Psoas muscle (tissue), 8 donors: ENCODE data around the gene FOXN3. TPM values are rescaled to one million over a fixed set of nuclear protein-coding genes. Genes with fewer than 3 reads are reported as not detected.

Experiments used
- ATAC-seq, 4 donors: fragments of 200-7000 bp; cut with Tn5 transposase; one replicate each; pipeline ENCODE4 v1.9.1; 2020; ENCODE audit warnings: moderate library complexity in 3 of 4, mild to moderate bottlenecking in 2 of 4
- DNase-seq, 2 donors: peaks; one replicate each; pipeline ENCODE4 v3.0.0-alpha.2; 2020
- H3K27ac ChIP-seq: fragments of 200-600 bp; one replicate; pipeline ENCODE4 v1.8.0; 2022
- H3K27me3 ChIP-seq, 3 donors: fragments of 200-600 bp in 1 of 3; one replicate each; pipeline versions ENCODE4 v1.6.1 to v1.8.0; 2013 to 2022; ENCODE audit warnings: low read length in 2 of 3, mild to moderate bottlenecking in 2 of 3, moderate library complexity in 1 of 3; ENCODE audit not compliant: insufficient read depth in 3 of 3
- H3K36me3 ChIP-seq, 2 donors: fragments of 200-600 bp in 1 of 2; one replicate each; pipeline versions ENCODE4 v1.6.1 to v1.8.0; 2013 to 2022; ENCODE audit warnings: low read depth in 1 of 2, mild to moderate bottlenecking in 1 of 2, moderate library complexity in 1 of 2; ENCODE audit not compliant: insufficient read depth in 1 of 2
- H3K4me1 ChIP-seq: fragments of 200-600 bp; one replicate; pipeline ENCODE4 v1.8.0; 2022
- H3K4me3 ChIP-seq: fragments of 200-600 bp; one replicate; pipeline ENCODE4 v1.8.0; 2022; ENCODE audit warnings: mild to moderate bottlenecking
- H3K9me3 ChIP-seq: fragments of 200-600 bp; one replicate; pipeline ENCODE4 v1.8.0; 2022
- CTCF ChIP-seq: fragments of 200-600 bp; IDR thresholded peaks from one replicate; pipeline ENCODE4 v1.8.0; 2022; ENCODE audit warnings: antibody characterized with exemption
- WGBS, 3 donors: extraction: QIAGEN DNeasy Blood & Tissue Kit; methylation state at CpG; one replicate each; pipeline versions ENCODE4 v1.1.6 to v1.1.7; 2013; 5-methylcytosine and 5-hydroxymethylcytosine counted together
- intact Hi-C, 2 donors: fragments of 100-400 bp; cut with DNase I; formaldehyde crosslinking; loops; one replicate each; pipeline versions ENCODE4 v1.11.0 to v1.14.2; 2022
- polyA plus RNA-seq, 3 donors: library from polyadenylated mRNA; stranded (reverse); fragments of 200-250 nt; gene quantifications; one replicate each; pipeline ENCODE4 v1.2.3, GENCODE V29; 2013
- total RNA-seq, 4 donors: library from RNA; stranded (reverse); fragmentation: NEBNext Ultra II Directional in 2 of 4; extraction: Animal tissue kit (Norgen Biotek cat#: 25700) in 2 of 4; gene quantifications; one replicate each; pipeline versions ENCODE4 v1.2.1 to v1.2.4, GENCODE V29; 2021 to 2023
- donor health status: healthy with polysubstance abuse.
- donor health status: DM: no; HTN: no; CAD: no; lungs with moderate emphysema.
- donor health status: Bipolar disorder and iron deficiency.
- donor health status: healthy.
- donor health status: DM: yes; HTN: yes; CAD: no.
- donor health status: DM: no; HTN: no; CAD: no.
- donor health status: DM: no; HTN: no; CAD: no.
- donor health status: DM: yes; HTN: yes; CAD: no.

Gene FOXN3
- total and polyA plus RNA-seq, 7 donors: 10.1 to 123 (median 73.6) TPM

- peaks cover 19% of the 10 kb centered on the region for H3K4me1 ChIP-seq
- ATAC-seq (no peak), DNase-seq (no peak)
- no peak overlapping the region for H3K27ac ChIP-seq
- no peaks in the 10 kb centered on the region for H3K27me3 ChIP-seq
- H3K9me3 ChIP-seq: no peaks in the 10 kb centered on the region
- intact Hi-C loops: no loop called here
- H3K4me3 ChIP-seq: no peak overlapping the region
- 83 to 93% (median 89%) methylated on average over 5 of the region's 5 CpGs for WGBS, 3 donors
- no peak for TF ChIP-seq CTCF
- no peaks in the 10 kb centered on the region for H3K36me3 ChIP-seq
These were observed 60.1 kb downstream of the FOXN3 start for GRCh38 chr14:89356927-89357326.

DNA sequence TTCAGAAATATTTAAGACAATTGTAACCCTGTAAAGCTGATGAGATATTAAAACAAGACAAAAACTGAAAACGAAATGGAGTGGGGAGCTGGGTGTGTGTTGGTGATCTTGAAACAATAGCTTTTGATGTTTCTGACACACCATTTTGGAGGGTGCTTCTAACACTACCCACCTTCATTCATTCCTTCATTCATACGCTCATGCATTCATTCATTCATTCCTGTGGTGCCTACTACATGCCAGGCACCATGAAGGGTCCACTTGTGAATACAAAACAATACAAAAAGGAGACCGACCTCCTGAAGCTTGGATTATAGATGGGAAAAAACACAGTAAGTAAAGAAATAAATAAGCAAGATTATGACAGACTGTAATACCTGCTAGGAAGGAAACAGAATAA is 60.5 kb downstream of the FOXN3 start:
- Histone ChIP-seq H3K27me3 (no peaks in the 10 kb centered on the region), H3K27ac (no peak overlapping the region), H3K4me1 (peaks cover 23% of the 10 kb centered on the region), H3K9me3 (no peaks in the 10 kb centered on the region), H3K4me3 (no peak overlapping the region), H3K36me3 (no peaks in the 10 kb centered on the region)
- no peak for TF ChIP-seq CTCF
- ATAC-seq (no peak), DNase-seq (no peak)
- WGBS, 3 donors: 82 to 84% (median 84%) methylated on average over 3 of the region's 3 CpGs
- intact Hi-C loops: no loop called here

- ATAC-seq (no peak), DNase-seq (no peak)
- Histone ChIP-seq H3K4me3 (no peak overlapping the region), H3K27ac (no peak overlapping the region), H3K36me3 (no peaks in the 10 kb centered on the region), H3K27me3 (no peaks in the 10 kb centered on the region), H3K4me1 (peaks cover 34% of the 10 kb centered on the region), H3K9me3 (no peaks in the 10 kb centered on the region)
- whole genome bisulfite sequencing, 3 donors: 87 to 96% (median 87%) methylated on average over 3 of the region's 3 CpGs
- no peak for TF ChIP-seq CTCF
- intact Hi-C loops: no loop called here
These were observed 63.3 kb downstream of the FOXN3 start for GRCh38 chr14:89353766-89354113.

DNA sequence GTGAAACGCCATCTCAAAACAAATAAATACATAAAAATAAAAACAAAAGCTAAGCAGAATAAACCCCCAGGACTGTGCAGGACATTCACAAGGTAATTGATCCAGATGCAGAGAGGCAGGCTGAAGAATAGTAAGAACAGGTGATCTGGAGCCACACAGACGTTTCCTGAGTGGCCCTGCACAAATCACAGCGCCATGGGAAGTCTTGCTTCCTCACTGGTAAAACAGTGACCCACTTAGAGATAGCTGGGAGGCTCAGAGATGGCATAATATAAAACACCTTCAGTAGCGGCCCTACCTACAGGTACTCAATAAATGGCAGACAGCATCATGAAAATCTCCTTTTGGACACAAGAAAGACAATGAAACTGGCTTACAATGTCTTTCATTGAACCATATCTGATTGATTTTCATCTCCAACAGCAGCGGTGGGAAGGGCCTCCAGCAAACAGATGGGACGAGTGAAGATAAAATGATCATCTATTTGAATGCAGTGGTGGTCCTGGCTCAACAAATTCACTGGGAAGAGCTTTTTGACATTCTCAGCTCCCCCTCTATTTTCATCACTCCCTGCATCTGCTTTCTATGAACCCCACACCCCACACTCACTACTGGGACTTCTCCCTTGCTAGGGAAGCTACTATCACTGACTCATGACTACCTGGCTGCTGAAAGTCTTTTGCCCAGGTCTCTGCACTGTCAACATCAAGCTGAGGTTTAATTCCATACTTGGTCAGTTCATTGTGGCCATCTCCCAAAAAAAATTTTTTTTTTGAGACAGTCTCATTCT is 63.9 kb downstream of the FOXN3 start:
- H3K9me3 ChIP-seq: no peaks in the 10 kb centered on the region
- no peaks in the 10 kb centered on the region for H3K36me3 ChIP-seq
- ATAC-seq: no peak
- TF ChIP-seq CTCF: no peak
- intact Hi-C loops: no loop called here
- WGBS, 3 donors: 70 to 74% (median 71%) methylated on average over 6 of the region's 6 CpGs
- peaks cover 39% of the 10 kb centered on the region for H3K4me1 ChIP-seq
- no peaks in the 10 kb centered on the region for H3K27me3 ChIP-seq
- H3K27ac ChIP-seq: no peak overlapping the region
- no peak for DNase-seq
- no peak overlapping the region for H3K4me3 ChIP-seq
